ENCODE data around the gene MAPKAPK3.

DNA sequence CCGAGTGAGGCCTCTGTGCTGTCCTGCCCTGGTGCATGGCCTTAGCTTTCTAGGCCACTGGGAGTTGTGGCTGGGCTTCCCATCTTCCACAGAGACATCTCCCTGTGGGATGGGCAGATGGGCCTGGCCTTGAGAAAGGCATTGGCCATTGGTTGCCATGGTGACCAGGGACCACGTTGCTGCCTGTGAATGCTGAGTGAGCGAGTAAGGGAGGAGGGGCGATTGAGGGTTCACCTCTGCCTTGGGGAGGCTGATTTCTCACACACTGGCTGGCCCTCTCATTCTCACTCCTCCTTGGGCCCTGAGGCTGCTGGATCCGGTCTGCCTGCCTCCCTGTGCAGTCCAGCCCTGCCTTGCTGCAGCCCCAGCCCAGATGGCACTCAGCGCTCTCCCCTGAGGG lies 31.4 kb downstream of the MAPKAPK3 start:
- TF ChIP-seq, protein P1, sequence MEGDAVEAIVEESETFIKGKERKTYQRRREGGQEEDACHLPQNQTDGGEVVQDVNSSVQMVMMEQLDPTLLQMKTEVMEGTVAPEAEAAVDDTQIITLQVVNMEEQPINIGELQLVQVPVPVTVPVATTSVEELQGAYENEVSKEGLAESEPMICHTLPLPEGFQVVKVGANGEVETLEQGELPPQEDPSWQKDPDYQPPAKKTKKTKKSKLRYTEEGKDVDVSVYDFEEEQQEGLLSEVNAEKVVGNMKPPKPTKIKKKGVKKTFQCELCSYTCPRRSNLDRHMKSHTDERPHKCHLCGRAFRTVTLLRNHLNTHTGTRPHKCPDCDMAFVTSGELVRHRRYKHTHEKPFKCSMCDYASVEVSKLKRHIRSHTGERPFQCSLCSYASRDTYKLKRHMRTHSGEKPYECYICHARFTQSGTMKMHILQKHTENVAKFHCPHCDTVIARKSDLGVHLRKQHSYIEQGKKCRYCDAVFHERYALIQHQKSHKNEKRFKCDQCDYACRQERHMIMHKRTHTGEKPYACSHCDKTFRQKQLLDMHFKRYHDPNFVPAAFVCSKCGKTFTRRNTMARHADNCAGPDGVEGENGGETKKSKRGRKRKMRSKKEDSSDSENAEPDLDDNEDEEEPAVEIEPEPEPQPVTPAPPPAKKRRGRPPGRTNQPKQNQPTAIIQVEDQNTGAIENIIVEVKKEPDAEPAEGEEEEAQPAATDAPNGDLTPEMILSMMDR (IDR thresholded peaks at IDR 0.05; ENCODE audit: low read depth, low read length, poor library complexity, severe bottlenecking), result no peak
- no peak for TF ChIP-seq EZH2phosphoT487 (IDR thresholded peaks at IDR 0.05; ENCODE audit: borderline replicate concordance, low read length)

Measured in DOHH2 (cell line).